ENCODE results near the gene GBP1. TPM values are rescaled to one million over a fixed set of nuclear protein-coding genes. Genes with fewer than 3 reads are reported as not detected.

GBP1 gene
- total RNA-seq = 100 to 1,000 TPM; 141 to 144 TPM

GRCh38 chr1:89065079-89065868 lies at the start of gene GBP1:
Gene GBP1 (minus strand): TSS chr1:89065208. CDS start chr1:89063234, 1,974 bp downstream.
- H3K27me3 Mint-ChIP-seq = no peaks in the 10 kb centered on the region
- H3K4me1 Mint-ChIP-seq = peaks cover 59% of the 10 kb centered on the region
- DNase-seq = no peak
- CTCF ChIA-PET = interaction anchor here (0.8 to 2.9 kb wide), 10 partner anchors 17 to 388 kb away, joined by 3 to 19 read pairs (median 4); no protein-coding TSS in a partner anchor
- H3K27ac Mint-ChIP-seq = peak within 1 kb of the TSS; percentile 88
- peaks cover 51% of the 10 kb centered on the region for H3K36me3 Mint-ChIP-seq (ENCODE audit: low read depth)
- POLR2A ChIA-PET = interaction anchor here (0.9 to 4.7 kb wide), 25 partner anchors 9 to 546 kb away, joined by 3 to 65 read pairs (median 4); partner anchors contain the start of genes GBP3, GBP4, GBP5 and GBP6
- no peaks in the 10 kb centered on the region for H3K9me3 Mint-ChIP-seq
- H3K4me3 Mint-ChIP-seq = peak within 1 kb of the TSS; percentile 96

- CTCF ChIA-PET = interaction anchor here (0.6 kb wide), 1 partner anchor 1189 kb away, joined by 4 read pairs; no protein-coding TSS in a partner anchor
- POLR2A ChIA-PET = interaction anchor here (0.7 to 0.9 kb wide), 2 partner anchors 12 to 84 kb away, joined by 3 read pairs; partner anchors contain the start of gene GBP4
- H3K9me3 Mint-ChIP-seq = no peaks in the 10 kb centered on the region
- DNase-seq = no peak
- no peak overlapping the region for H3K27ac Mint-ChIP-seq
- peaks cover 22% of the 10 kb centered on the region for H3K4me1 Mint-ChIP-seq
- H3K27me3 Mint-ChIP-seq = no peaks in the 10 kb centered on the region
- peaks cover 57% of the 10 kb centered on the region for H3K36me3 Mint-ChIP-seq (ENCODE audit: low read depth)
- H3K4me3 Mint-ChIP-seq = no peak overlapping the region
Observed at GRCh38 chr1:89114662-89115061, 49.7 kb upstream of the GBP1 start.

- Mint-ChIP-seq H3K9me3 (no peaks in the 10 kb centered on the region), H3K4me1 (peaks cover 24% of the 10 kb centered on the region), H3K4me3 (no peak overlapping the region), H3K36me3 (ENCODE audit: low read depth) (peaks cover 73% of the 10 kb centered on the region), H3K27me3 (no peaks in the 10 kb centered on the region), H3K27ac (no peak overlapping the region)
- DNase-seq = no peak
- ChIA-PET CTCF (no interaction called here), POLR2A (no interaction called here)
Observed at GRCh38 chr1:89112871-89113613, 48.0 kb upstream of the GBP1 start.

- no peak for DNase-seq
- CTCF ChIA-PET = no interaction called here
- POLR2A ChIA-PET = no interaction called here
- H3K4me1 Mint-ChIP-seq = peaks cover 4% of the 10 kb centered on the region
- no peak overlapping the region for H3K27ac Mint-ChIP-seq
- peaks cover 70% of the 10 kb centered on the region for H3K36me3 Mint-ChIP-seq (ENCODE audit: low read depth)
- no peaks in the 10 kb centered on the region for H3K9me3 Mint-ChIP-seq
- H3K27me3 Mint-ChIP-seq = no peaks in the 10 kb centered on the region
- no peak overlapping the region for H3K4me3 Mint-ChIP-seq
Observed at GRCh38 chr1:89104687-89105086, 39.7 kb upstream of the GBP1 start.

GRCh38 chr1:89104147-89104546 lies 39.1 kb upstream of the GBP1 start:
- DNase-seq = no peak
- Mint-ChIP-seq H3K27ac (no peak overlapping the region), H3K27me3 (no peaks in the 10 kb centered on the region), H3K4me3 (no peak overlapping the region), H3K4me1 (peaks cover 2% of the 10 kb centered on the region), H3K9me3 (no peaks in the 10 kb centered on the region), H3K36me3 (ENCODE audit: low read depth) (peaks cover 67% of the 10 kb centered on the region)
- POLR2A ChIA-PET = no interaction called here
- CTCF ChIA-PET = no interaction called here

- Mint-ChIP-seq H3K4me3 (no peak overlapping the region), H3K27me3 (no peaks in the 10 kb centered on the region), H3K27ac (no peak overlapping the region), H3K4me1 (peaks cover 2% of the 10 kb centered on the region), H3K9me3 (peaks cover 4% of the 10 kb centered on the region), H3K36me3 (ENCODE audit: low read depth) (peaks cover 46% of the 10 kb centered on the region)
- ChIA-PET POLR2A (interaction anchor here (1.3 kb wide), 1 partner anchor 25 kb away, joined by 3 read pairs; no protein-coding TSS in a partner anchor), CTCF (no interaction called here)
- DNase-seq = no peak
Observed at GRCh38 chr1:89102021-89102420, 37.0 kb upstream of the GBP1 start.

- DNase-seq = no peak
- Mint-ChIP-seq H3K4me1 (peaks cover 2% of the 10 kb centered on the region), H3K9me3 (peaks cover 17% of the 10 kb centered on the region), H3K27me3 (no peaks in the 10 kb centered on the region), H3K36me3 (ENCODE audit: low read depth) (peaks cover 36% of the 10 kb centered on the region), H3K4me3 (no peak overlapping the region), H3K27ac (no peak overlapping the region)
- CTCF ChIA-PET = interaction anchor here (1.0 kb wide), 1 partner anchor 15 kb away, joined by 5 read pairs; no protein-coding TSS in a partner anchor
- POLR2A ChIA-PET = no interaction called here
Observed at GRCh38 chr1:89100412-89100811, 35.4 kb upstream of the GBP1 start.

- ChIA-PET POLR2A (no interaction called here), CTCF (no interaction called here)
- H3K27ac Mint-ChIP-seq = no peak overlapping the region
- no peak for DNase-seq
- peaks cover 21% of the 10 kb centered on the region for H3K36me3 Mint-ChIP-seq (ENCODE audit: low read depth)
- H3K9me3 Mint-ChIP-seq = peaks cover 17% of the 10 kb centered on the region
- no peaks in the 10 kb centered on the region for H3K27me3 Mint-ChIP-seq
- H3K4me3 Mint-ChIP-seq = no peak overlapping the region
- H3K4me1 Mint-ChIP-seq = no peaks in the 10 kb centered on the region
Observed at GRCh38 chr1:89098857-89099256, 33.8 kb upstream of the GBP1 start.

GRCh38 chr1:89095737-89096136 lies 30.7 kb upstream of the GBP1 start:
- Mint-ChIP-seq H3K4me1 (no peaks in the 10 kb centered on the region), H3K27ac (no peak overlapping the region), H3K36me3 (ENCODE audit: low read depth) (peaks cover 9% of the 10 kb centered on the region), H3K4me3 (no peak overlapping the region), H3K9me3 (peaks cover 17% of the 10 kb centered on the region), H3K27me3 (no peaks in the 10 kb centered on the region)
- CTCF ChIA-PET = interaction anchor here (1.3 kb wide), 1 partner anchor 10 kb away, joined by 3 read pairs; no protein-coding TSS in a partner anchor
- DNase-seq = no peak
- POLR2A ChIA-PET = no interaction called here

GRCh38 chr1:89089962-89090361 lies 25.0 kb upstream of the GBP1 start:
- CTCF ChIA-PET = interaction anchor here (1.1 kb wide), 1 partner anchor 269 kb away, joined by 3 read pairs; no protein-coding TSS in a partner anchor
- Mint-ChIP-seq H3K27ac (no peak overlapping the region), H3K4me1 (no peaks in the 10 kb centered on the region), H3K27me3 (no peaks in the 10 kb centered on the region), H3K36me3 (ENCODE audit: low read depth) (no peaks in the 10 kb centered on the region), H3K9me3 (no peaks in the 10 kb centered on the region), H3K4me3 (no peak overlapping the region)
- POLR2A ChIA-PET = no interaction called here
- no peak for DNase-seq

- H3K36me3 Mint-ChIP-seq (ENCODE audit: low read depth) = no peaks in the 10 kb centered on the region
- no peak for DNase-seq
- no peak overlapping the region for H3K27ac Mint-ChIP-seq
- ChIA-PET CTCF (interaction anchor here (1.4 kb wide), 1 partner anchor 105 kb away, joined by 3 read pairs; no protein-coding TSS in a partner anchor), POLR2A (no interaction called here)
- peaks cover 6% of the 10 kb centered on the region for H3K4me1 Mint-ChIP-seq
- no peaks in the 10 kb centered on the region for H3K27me3 Mint-ChIP-seq
- no peaks in the 10 kb centered on the region for H3K9me3 Mint-ChIP-seq
- no peak overlapping the region for H3K4me3 Mint-ChIP-seq
Observed at GRCh38 chr1:89088572-89088971, 23.6 kb upstream of the GBP1 start.

- no peaks in the 10 kb centered on the region for H3K36me3 Mint-ChIP-seq (ENCODE audit: low read depth)
- peaks cover 6% of the 10 kb centered on the region for H3K4me1 Mint-ChIP-seq
- POLR2A ChIA-PET = no interaction called here
- no peak overlapping the region for H3K27ac Mint-ChIP-seq
- no peak for DNase-seq
- H3K9me3 Mint-ChIP-seq = no peaks in the 10 kb centered on the region
- no peak overlapping the region for H3K4me3 Mint-ChIP-seq
- CTCF ChIA-PET = interaction anchor here (1.3 to 1.4 kb wide), 2 partner anchors 104 to 189 kb away, joined by 3 to 4 read pairs; no protein-coding TSS in a partner anchor
- H3K27me3 Mint-ChIP-seq = no peaks in the 10 kb centered on the region
Observed at GRCh38 chr1:89087241-89087640, 22.2 kb upstream of the GBP1 start.

GRCh38 chr1:89085781-89086180 lies 20.8 kb upstream of the GBP1 start:
- DNase-seq = peak; percentile 41
- no peak overlapping the region for H3K4me3 Mint-ChIP-seq
- H3K36me3 Mint-ChIP-seq (ENCODE audit: low read depth) = no peaks in the 10 kb centered on the region
- ChIA-PET POLR2A (interaction anchor here (1.1 to 1.2 kb wide), 2 partner anchors 185 to 186 kb away, joined by 3 to 5 read pairs; partner anchors contain the start of gene GBP5), CTCF (interaction anchor here (0.5 to 2.6 kb wide), 28 partner anchors 10 to 381 kb away, joined by 3 to 21 read pairs (median 4); partner anchors contain the start of genes GBP1, GBP5 and GBP6)
- H3K27ac Mint-ChIP-seq = no peak overlapping the region
- H3K27me3 Mint-ChIP-seq = no peaks in the 10 kb centered on the region
- no peaks in the 10 kb centered on the region for H3K9me3 Mint-ChIP-seq
- H3K4me1 Mint-ChIP-seq = peaks cover 6% of the 10 kb centered on the region
